ENCODE data around the gene GLRA3.

DNA sequence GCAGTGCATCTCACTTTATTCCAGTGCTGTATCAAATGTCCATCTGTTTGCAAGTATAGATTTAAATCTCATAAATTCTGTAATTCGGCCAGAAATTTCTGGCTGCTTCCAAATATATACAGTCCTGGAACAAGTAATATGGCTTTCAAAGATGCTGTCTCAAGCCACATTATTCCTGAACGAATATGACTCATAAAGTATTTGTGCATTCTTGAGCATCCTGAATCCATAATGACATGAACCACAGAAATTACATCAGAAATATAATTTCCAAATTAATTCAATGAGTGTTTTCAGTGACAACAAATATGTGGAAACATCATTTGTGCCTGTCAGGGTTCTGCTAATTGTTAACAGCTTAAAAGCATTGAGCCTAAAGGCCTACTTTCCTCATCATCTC is 165.8 kb downstream of the GLRA3 start:
- TF ChIP-seq POLR2A (IDR thresholded peaks at IDR 0.05; ENCODE audit: low read depth, low read length): no peak
- TF ChIP-seq TAF1 (IDR thresholded peaks at IDR 0.05; ENCODE audit: borderline replicate concordance, low read depth, low read length): no peak
- no peak for TF ChIP-seq POLR2AphosphoS5 (IDR thresholded peaks at IDR 0.05; ENCODE audit: low read depth, low read length)

Data from GM12892 (cell line).